HG03025 (cell line): ENCODE results near the gene TBC1D3B.
"Not testable (repeated sequence)": the region's sequence is repeated elsewhere in the genome, so short reads cannot be mapped to it uniquely, and the experiment has no call there.

Experiments
- ATAC-seq: cut with Tn5 transposase; IDR thresholded peaks from one replicate; pipeline ENCODE4 v1.9.1; 2021; ENCODE audit warnings: mild to moderate bottlenecking, moderate library complexity; ENCODE audit not compliant: unreplicated experiment, low FRiP score

TBC1D3B gene

DNA sequence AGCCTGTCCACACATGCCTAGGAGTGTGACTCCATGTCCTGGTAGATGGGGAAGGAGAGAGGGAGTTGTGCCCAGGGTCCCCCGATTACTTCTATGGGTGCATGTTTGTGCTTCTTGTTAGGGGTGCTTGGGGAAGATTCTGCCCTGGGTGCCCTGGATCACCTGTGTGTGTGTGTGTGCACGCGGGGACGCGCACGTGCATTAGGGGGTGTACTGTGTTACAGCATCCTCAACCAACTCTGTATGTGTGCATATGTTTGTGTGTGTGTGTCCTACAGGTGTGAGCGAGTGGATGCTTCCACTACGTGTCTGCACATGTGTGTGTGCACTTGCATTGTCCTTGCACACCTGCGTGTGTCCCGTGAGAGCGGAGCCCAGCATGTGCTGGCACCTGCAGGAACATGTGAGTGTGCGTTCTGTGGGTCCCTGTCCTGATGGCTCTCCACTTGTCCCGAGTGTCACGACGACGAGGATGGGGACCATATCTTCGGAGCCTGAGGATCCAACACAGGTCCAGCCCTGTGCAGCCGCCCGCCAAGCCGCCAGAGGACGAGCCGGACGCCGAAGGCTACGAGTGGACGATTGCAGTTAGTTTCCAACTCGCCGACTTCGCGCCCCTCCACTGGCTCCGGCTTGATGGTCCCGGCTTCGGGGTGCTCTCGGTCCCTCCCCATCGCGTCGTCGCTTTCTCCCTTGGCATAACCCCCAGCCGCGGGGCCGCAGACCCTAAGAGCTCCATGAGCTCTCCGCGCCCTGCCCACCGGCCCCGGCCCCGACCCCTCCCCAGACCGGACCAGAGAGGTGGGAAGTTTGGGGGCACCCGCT lies 6.0 kb upstream of the TBC1D3B start:
- ATAC-seq, result no peak

DNA sequence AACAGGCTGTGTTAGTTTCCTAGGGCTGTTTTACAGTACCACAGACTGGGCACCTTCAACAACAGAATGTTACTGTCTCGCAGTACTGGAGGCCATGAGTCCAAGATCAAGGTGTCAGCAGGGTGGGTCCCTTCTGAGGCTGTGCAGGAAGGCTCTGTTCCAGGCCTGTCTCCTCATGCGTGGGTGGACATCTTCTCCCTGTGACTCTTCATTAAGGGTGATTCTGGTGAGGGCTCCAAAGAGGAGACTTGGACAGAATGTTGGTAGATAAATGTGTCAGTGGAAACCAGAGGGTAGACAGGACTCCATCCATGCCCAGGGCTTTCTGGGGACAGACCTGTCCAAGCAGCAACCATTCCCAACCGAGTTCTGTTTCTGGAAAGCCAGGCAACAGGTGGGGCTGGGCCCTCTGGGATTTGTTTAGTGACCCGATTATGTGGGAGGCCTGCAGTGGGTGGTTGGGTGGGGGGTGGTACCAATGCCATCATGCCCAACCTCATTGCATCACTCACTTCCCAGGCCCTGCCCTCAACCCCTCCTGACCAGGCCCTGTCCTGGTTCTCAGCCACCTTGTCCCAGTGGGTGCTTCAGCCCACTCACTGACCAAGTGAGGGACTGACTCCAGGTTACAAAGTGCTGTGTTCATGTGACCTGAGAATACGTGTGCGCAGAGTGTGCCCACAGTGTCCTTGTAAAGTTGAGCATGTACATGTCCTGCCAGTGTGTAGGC lies 5.2 kb upstream of the TBC1D3B start:
- ATAC-seq, result not testable (repeated sequence)

DNA sequence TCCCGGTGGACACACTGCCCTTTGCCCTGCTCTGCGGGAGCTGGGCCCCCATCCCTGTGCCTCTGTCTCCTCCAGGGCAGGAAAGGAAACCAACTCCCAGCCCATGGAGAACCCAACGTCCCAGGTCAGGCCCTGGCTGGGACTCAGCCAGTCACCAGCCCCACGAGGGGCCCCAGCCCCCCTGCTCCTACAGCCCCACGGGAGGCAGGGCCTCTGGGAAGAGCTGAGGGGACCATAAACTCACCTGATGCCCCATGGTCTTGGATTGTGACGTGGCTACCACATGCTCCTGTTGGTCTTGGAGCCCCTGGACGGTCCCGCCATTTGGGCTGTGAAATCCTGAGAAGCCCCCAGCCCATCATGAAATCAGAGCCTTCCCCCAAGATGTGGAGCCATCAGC lies 7.6 kb downstream of the TBC1D3B start:
- not testable (repeated sequence) for ATAC-seq

DNA sequence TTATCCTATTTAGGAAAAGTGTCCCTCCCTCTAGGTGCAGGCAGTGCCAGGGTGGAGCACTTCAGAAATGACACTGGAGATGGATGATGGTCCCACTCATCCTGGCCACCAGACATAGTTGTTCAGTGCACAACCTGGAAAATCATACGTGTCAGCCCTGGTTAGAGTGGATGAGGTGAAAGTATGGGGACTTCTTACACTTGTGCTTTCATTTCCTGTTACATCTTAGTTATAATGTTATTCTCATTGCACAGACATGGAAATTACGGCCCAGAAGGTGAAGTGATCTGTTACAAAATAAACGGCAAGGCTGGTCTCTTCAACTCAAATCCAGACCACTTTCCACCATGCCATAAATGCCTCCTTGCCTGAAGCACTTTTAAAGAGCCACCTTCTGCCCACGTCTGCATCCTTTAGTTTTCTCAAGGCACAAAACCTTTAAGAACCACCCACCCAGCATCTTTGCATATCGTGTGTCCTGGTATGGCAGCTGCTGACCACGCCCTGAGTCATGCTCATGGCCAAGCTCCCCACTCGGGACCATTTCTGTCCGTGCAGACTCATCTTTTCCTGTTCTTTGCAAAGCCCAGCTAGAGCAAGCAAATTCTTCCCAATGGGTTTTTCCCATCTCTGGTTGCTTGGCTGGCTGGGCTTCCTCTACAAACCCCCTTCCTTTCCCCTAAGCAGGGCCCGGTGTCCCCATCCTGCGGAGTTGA lies 22.4 kb downstream of the TBC1D3B start:
- ATAC-seq, result no peak

DNA sequence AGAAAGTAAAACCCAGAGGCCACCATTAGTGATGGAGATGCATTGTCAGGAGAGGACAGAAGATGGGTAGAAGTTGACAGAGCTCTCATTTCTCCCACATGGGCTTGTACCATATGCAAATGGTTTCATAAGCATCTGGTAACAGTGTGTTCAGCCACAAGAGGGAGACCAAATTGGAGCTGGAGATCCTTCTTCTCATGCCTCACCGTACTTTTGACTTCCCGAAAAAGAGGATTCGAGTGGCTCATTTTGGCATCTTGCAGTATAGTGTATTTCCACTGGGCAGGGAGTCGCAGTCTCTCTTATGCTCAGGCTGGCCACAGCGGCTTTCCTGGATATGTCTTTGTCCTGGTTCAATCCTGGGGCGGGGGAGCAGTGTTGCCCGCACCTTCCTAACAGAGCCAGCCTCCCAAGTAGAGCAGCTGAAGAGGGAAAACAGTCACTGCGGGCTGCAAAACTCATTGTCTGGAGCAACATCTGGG lies 23.8 kb downstream of the TBC1D3B start:
- ATAC-seq, result no peak

DNA sequence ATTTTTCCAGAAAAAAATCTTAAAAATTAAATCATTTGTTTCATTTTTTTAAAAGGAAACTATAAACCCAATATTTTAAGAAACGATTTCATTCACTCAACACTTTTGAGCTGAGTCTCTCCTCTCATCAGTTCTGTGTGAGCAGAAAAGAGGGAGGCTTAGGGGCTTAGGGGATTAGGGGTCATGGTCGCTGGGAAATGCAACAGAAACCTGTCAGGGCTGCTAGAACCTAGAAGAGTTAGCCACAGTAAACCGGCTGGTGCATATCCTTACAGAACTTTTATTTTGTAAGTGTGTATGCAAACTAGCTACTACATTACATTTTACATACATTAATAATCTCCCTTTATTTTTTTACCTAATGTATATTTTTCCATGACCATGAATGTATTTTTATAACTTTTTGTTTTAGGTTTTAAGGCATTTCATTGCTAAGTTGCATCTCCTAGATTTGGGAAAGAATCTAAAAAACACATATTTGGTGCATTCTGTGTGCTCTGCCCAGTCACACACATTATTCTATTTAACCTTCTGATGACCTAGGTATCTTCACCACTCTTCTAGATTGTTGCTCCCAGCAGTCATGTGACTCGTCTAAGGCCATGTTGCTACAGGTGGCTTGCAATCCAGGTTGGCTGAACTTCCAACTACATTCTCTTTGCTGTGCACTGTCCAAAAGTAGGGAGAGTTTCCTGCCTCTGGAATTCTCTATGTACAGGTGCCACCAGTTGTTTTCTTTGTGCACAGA lies 24.4 kb downstream of the TBC1D3B start:
- ATAC-seq, result no peak

DNA sequence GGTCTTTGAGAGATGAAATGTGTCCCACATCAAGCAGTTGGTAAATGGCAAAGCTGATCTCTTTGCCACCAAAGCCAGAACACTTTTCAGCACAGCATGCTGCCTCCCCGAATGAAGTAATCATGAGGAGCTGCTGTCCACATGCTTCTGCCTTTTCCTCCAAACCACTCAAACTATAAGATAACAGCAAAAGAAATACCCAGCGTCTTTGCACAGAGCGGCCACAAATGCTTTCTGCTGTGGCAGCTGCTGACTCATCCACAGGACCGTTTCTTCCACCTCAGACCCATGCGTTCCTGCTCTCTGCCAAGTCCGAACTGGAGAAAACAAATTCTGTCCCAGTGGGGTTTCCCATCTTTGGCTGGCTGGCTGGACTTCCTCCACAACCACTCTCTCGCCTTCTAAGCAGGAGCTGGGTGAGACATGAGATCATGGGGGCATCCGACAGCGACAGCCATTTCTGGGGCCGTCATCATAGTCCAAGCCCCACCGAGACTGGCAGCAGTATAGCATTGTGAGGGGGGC lies 27.1 kb downstream of the TBC1D3B start:
- ATAC-seq, result no peak

DNA sequence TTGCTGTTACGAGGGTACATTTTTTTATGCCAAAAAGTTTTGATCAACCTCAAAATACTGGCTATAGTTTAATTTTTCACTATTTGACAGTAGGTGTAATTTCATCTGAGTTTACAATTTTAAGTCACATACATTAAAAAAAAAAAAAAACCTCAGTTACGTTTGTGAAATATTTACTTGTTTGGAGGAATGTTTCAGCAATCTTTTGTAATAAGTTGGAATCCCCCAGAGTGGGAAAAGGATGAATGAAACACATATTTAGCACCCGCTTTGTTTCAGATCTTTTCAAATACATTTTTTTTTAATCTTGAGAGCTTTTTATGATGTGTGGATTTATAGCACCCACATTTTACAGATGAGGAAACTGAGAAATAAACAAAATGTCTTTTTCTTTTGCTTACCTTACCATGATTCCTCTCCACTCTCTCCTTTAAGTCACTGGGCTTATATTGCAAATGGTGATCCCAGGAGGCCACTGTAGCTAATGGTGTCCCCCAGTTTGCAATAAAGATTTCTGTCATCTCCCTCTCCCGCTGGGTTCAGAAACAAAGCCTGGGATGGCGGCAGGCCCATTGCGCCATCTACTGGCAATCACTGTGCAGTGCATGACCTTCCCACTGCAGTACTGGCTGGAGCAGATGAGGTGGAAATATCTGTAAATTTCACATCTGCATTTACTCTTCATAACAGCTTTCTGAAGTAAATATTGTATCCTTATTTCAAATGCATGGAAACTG lies 27.7 kb downstream of the TBC1D3B start:
- peak; percentile 45 for ATAC-seq

DNA sequence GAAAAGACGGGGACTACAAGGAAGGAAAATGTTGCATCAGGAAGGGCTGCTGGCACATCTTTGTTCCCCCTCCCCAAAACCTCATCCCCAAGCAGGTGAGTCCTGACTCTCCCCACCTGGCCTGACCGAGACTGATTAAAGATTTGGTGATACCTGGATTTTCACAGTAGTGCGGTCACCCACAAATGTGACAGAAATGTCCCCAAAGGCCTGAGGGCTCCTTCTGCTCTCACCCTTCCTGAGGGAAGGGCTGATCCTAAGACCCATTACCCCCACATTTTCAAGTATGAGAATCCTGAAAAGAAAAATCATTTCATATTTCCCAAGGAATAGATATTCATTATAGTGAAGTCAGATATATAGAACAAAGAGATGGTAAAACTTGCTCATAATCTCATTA lies 28.8 kb downstream of the TBC1D3B start:
- ATAC-seq, result no peak

DNA sequence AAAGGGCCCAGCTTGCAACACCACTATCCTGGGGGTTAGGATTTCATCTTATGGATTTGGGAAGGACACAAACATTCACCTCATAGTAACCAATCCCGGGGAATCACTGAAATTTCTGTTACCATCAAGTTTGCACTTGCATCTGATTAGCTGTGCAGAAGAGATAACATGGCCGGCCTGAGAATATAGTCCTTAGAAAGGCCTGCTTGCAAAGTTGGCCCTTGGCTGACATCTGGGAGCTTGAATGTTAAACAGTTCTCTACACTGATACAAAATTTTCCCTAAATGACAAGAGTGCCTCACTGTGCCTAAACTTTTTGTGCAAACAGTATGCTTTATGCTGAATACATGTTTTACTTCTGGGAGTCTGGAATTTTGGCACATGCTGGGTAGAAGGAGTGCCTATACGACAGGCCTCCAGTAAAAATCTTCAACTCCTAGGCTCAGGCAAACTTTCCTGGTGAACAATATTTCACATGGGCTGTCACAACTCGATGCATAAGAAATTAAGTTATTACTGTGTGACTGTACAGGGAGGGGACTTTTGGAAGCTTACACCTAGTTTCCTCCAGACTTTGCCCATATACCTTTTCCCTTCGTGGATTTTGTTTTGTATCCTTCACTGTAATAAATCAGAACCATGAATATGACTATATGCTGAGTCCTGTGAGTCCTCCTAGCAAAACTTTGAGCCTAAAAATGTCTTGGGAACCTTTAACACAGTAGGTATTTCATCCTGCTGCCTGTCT lies 31.3 kb downstream of the TBC1D3B start:
- ATAC-seq, result no peak

DNA sequence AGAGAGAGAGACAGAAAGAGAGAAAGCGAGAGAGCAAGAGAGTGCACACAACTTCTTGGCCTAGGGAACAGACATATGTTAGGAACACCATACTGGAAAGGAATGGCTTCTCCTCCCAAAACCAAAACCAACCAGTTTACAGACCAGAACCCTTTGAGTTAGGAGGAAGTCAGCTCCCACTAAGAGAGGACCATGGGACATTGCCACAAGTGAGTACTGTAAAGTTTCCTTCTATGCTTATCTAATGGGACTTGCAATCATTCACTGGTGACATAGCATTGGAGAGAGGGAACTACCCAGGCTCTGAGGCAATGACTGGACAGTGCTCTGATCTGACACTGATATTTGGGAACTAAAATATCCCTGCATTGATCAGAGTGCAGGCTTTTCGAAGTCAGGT lies 32.4 kb downstream of the TBC1D3B start:
- no peak for ATAC-seq

DNA sequence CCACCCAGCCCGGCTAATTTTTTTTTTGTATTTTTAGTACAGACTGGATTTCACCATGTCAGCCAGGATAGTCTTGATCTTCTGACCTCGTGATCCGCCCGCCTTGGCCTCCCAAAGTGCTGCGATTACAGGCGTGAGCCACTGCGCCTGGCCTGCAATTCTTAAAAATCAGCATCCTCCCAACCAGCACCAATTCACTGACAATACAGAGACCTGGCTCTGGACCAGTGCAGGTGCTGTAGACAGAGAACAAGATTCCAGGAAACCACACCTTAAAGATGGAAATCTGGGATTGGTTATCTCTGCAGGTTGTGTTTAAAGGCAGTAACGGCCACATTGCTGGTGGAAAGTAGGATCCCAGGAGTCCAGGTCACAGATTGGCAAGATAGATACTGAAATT lies 33.6 kb downstream of the TBC1D3B start:
- ATAC-seq, result no peak

DNA sequence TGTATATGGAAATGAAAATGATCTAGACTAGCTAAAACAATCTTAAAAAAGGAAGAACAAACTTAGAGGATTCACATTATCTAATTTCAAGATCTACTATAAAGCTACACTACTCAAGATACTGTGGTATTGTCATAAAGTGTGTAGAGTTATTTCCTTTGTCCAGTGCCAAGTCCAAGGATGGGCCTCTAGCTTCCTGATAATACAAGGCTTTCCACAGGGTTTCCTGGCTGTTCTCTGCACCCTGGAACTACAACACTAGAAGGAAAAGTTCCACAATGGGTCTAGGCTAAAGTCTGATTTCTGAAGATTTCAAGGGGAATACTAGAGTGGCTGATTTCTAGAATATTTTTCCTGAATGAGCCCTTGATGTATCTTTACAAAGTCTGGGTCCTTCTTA lies 34.2 kb downstream of the TBC1D3B start:
- no peak for ATAC-seq

DNA sequence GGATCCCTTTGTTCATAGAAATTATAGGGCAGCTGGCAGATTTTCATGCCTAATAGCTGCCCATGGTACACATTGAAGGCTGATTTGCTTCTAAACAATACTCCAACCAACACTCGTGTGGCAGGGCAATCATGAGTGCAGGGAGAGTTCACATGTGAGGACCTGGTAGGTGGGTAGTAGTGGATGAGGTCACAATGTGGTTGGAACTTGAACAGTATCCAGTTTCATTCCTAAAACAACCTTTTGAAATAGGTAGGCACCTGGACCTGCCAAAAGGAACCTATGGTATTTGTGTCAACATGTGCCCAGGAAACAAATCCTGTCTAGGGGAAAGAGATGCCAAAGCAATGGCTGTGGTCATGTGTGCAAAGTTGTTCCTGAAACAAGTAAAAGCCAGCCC lies 40.0 kb downstream of the TBC1D3B start:
- ATAC-seq, result no peak

DNA sequence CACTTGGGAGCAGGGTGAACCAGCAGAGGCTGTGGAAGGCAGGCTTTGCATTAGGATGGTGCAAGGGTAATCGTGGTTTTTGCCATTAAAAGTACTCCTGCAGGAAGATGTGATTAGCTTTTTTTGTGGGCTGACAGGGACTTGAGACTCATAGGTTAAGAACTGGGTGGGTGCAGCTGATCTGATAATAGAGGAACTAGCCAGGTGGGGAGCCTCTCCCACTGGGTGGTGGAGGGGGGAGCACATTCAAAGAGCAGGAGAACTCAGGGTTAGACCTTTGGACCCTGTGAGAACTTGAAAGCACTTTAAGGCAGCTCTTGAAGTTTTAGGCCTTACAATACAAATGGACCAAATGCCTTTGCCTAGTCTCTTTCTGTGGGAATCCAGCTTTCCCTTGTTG lies 40.4 kb downstream of the TBC1D3B start:
- no peak for ATAC-seq

DNA sequence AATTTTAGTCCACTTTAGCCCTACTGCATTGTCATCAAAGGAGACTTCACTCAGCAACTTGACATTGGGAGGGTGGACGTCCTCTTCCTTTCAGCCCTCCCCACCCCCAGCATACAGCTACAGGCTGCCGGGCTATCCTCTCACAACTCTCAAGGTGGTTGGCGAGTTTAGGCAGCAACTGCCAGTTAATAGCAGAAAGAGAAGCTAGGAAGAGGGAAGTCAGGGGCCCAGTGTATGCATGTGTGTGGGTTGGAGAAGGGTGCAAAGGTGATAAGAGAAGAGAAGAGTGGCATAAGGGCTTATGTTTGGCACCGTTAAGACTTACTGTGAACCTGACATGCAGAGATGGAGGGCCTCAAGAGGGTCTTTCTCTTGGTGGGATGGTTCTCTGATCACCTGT lies 41.0 kb downstream of the TBC1D3B start:
- no peak for ATAC-seq

DNA sequence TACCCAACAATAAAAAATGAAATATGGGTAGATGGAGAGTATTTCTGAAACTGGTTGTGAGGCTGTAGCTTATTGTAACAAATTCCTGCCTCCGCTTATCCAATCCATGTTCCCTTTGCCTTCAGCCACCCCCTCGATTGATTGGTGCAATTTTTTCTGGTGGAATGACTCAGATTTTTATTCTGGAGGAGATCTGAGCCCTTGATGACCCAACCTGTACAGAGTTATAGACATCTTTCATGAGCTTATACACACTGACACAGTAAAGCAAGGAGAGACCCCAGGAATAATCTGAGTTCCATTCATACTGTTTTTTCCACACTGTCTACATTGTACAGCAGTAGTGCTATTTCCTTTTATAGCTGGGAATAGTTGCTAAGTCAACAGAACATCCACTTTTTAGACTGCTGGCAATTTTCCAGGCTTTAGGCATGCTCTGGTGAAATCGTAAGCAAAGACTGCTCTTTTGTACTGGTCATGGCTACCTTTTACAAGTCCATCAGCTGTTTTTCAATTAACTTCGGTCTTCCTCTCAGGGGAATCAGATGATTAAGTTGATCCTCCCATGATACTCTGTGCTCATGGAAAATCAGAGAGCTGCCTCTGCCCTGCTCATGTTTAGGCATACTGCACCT lies 42.7 kb downstream of the TBC1D3B start:
- ATAC-seq, result no peak

DNA sequence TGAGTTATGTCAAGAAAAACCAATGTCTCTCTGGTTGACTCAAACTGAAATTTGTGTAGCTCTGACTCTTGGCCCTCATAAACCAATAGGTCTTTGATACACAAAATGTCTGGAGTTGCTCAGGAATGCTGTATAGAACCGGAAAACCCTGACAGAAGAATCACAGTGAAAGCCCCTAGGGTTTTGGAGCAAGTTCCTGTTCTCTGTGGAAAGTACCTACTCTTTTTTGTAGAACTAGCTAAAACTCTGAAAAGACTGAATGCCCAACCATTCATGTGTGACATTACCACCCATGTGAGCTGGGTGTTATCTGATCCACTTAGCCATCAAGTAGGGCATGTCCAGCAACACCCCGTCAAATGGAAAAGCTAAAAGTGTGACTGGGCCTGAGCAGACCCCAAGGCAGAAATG lies 44.0 kb downstream of the TBC1D3B start:
- ATAC-seq, result no peak
